ENCODE data around the gene SORCS1.

GRCh38 chr10:106576534-106576933, 588.0 kb downstream of the SORCS1 start:
- TF ChIP-seq ZNF837 (tag by site-specific recombination; IDR thresholded peaks at IDR 0.05) (no peak), ZEB2 (tag by site-specific recombination; IDR thresholded peaks at IDR 0.05) (no peak), ZNF148 (tag by site-specific recombination; IDR thresholded peaks at IDR 0.05; ENCODE audit: borderline replicate concordance) (no peak), ZSCAN23 (tag by site-specific recombination; IDR thresholded peaks at IDR 0.05) (no peak), ZNF514 (tag by site-specific recombination; IDR thresholded peaks at IDR 0.05) (no peak), ZFP41 (tag by site-specific recombination; IDR thresholded peaks at IDR 0.05; ENCODE audit: borderline replicate concordance) (no peak), YY1 (tag by site-specific recombination; IDR thresholded peaks at IDR 0.05) (no peak), ZBTB26 (tag by site-specific recombination; optimal IDR thresholded peaks at IDR 0.05) (no peak), ZNF830 (tag by site-specific recombination; IDR thresholded peaks at IDR 0.05; ENCODE audit: low read depth) (no peak)
- TF ChIP-seq, protein P1, sequence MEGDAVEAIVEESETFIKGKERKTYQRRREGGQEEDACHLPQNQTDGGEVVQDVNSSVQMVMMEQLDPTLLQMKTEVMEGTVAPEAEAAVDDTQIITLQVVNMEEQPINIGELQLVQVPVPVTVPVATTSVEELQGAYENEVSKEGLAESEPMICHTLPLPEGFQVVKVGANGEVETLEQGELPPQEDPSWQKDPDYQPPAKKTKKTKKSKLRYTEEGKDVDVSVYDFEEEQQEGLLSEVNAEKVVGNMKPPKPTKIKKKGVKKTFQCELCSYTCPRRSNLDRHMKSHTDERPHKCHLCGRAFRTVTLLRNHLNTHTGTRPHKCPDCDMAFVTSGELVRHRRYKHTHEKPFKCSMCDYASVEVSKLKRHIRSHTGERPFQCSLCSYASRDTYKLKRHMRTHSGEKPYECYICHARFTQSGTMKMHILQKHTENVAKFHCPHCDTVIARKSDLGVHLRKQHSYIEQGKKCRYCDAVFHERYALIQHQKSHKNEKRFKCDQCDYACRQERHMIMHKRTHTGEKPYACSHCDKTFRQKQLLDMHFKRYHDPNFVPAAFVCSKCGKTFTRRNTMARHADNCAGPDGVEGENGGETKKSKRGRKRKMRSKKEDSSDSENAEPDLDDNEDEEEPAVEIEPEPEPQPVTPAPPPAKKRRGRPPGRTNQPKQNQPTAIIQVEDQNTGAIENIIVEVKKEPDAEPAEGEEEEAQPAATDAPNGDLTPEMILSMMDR (tag by site-specific recombination; IDR thresholded peaks at IDR 0.05), result no peak
- TF ChIP-seq, protein P2, sequence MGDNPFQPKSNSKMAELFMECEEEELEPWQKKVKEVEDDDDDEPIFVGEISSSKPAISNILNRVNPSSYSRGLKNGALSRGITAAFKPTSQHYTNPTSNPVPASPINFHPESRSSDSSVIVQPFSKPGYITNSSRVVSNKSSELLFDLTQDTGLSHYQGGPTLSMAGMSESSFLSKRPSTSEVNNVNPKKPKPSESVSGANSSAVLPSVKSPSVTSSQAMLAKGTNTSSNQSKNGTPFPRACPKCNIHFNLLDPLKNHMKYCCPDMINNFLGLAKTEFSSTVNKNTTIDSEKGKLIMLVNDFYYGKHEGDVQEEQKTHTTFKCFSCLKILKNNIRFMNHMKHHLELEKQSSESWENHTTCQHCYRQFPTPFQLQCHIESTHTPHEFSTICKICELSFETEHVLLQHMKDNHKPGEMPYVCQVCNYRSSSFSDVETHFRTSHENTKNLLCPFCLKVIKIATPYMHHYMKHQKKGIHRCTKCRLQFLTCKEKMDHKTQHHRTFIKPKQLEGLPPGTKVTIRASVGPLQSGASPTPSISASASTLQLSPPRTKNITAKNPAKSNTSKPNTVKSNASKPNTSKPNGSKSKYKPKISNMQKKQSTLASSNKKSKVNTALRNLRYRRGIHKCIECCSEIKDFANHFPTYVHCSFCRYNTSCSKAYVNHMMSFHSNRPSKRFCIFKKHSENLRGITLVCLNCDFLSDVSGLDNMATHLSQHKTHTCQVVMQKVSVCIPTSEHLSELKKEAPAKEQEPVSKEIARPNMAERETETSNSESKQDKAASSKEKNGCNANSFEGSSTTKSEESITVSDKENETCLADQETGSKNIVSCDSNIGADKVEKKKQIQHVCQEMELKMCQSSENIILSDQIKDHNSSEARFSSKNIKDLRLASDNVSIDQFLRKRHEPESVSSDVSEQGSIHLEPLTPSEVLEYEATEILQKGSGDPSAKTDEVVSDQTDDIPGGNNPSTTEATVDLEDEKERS (tag by site-specific recombination; IDR thresholded peaks at IDR 0.05), result no peak
- TF ChIP-seq, protein P3, sequence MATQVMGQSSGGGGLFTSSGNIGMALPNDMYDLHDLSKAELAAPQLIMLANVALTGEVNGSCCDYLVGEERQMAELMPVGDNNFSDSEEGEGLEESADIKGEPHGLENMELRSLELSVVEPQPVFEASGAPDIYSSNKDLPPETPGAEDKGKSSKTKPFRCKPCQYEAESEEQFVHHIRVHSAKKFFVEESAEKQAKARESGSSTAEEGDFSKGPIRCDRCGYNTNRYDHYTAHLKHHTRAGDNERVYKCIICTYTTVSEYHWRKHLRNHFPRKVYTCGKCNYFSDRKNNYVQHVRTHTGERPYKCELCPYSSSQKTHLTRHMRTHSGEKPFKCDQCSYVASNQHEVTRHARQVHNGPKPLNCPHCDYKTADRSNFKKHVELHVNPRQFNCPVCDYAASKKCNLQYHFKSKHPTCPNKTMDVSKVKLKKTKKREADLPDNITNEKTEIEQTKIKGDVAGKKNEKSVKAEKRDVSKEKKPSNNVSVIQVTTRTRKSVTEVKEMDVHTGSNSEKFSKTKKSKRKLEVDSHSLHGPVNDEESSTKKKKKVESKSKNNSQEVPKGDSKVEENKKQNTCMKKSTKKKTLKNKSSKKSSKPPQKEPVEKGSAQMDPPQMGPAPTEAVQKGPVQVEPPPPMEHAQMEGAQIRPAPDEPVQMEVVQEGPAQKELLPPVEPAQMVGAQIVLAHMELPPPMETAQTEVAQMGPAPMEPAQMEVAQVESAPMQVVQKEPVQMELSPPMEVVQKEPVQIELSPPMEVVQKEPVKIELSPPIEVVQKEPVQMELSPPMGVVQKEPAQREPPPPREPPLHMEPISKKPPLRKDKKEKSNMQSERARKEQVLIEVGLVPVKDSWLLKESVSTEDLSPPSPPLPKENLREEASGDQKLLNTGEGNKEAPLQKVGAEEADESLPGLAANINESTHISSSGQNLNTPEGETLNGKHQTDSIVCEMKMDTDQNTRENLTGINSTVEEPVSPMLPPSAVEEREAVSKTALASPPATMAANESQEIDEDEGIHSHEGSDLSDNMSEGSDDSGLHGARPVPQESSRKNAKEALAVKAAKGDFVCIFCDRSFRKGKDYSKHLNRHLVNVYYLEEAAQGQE (tag by site-specific recombination; IDR thresholded peaks at IDR 0.05), result no peak
- TF ChIP-seq, protein P4, sequence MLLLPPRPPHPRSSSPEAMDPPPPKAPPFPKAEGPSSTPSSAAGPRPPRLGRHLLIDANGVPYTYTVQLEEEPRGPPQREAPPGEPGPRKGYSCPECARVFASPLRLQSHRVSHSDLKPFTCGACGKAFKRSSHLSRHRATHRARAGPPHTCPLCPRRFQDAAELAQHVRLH (tag by site-specific recombination; IDR thresholded peaks at IDR 0.05), result no peak

Measured in HEK293 (cell line).